Breast epithelium (tissue), 4 donors: ENCODE results near the gene LRP6. TPM values are rescaled to one million over a fixed set of nuclear protein-coding genes. Genes with fewer than 3 reads are reported as not detected.

Experiments
- DNase-seq, 2 donors: peaks; one replicate each; pipeline ENCODE4 v3.0.0-alpha.2; 2019; ENCODE audit warnings: low spot score in 2 of 2
- H3K27ac ChIP-seq, 2 donors: fragments of 200-600 bp; sonication (generic) in 1 of 2; one replicate each; pipeline ENCODE4 v1.5.1; 2016 to 2019; ENCODE audit warnings: mild to moderate bottlenecking in 1 of 2
- H3K27me3 ChIP-seq, 2 donors: fragments of 200-600 bp; sonication (generic) in 1 of 2; one replicate each; pipeline versions ENCODE4 v1.5.1 to v1.6.0; 2017 to 2019; ENCODE audit warnings: control low read depth in 1 of 2, mild to moderate bottlenecking in 1 of 2
- H3K36me3 ChIP-seq: fragments of 200-600 bp; one replicate; pipeline ENCODE4 v1.5.1; 2019
- H3K4me1 ChIP-seq, 2 donors: fragments of 200-600 bp; sonication (generic); one replicate each; pipeline ENCODE4 v1.5.1; 2016 to 2019; ENCODE audit warnings: control low read depth in 1 of 2
- H3K4me3 ChIP-seq, 3 donors: fragments of 200-600 bp; sonication (generic); 1 replicate in 2 of 3; 2 replicates in 1 of 3; pipeline ENCODE4 v1.5.1; 2016 to 2019; ENCODE audit warnings: mild to moderate bottlenecking in 3 of 3, moderate library complexity in 2 of 3
- H3K9me3 ChIP-seq, 2 donors: fragments of 200-600 bp; sonication (generic) in 1 of 2; one replicate each; pipeline ENCODE4 v1.5.1; 2016 to 2019; ENCODE audit warnings: control low read depth in 1 of 2
- CTCF ChIP-seq, 3 donors: fragments of 450-650 bp; IDR thresholded peaks; one replicate each; pipeline ENCODE4 v1.5.1; 2016 to 2017; ENCODE audit warnings: antibody characterized with exemption in 3 of 3, mild to moderate bottlenecking in 3 of 3, moderate library complexity in 3 of 3
- POLR2A ChIP-seq: fragments of 450-650 bp; IDR thresholded peaks from one replicate; pipeline ENCODE4 v1.6.1; 2016; ENCODE audit warnings: antibody characterized with exemption, mild to moderate bottlenecking, moderate library complexity
- POLR2AphosphoS5 ChIP-seq, 3 donors: sonication (generic); formaldehyde crosslinking; IDR thresholded peaks; one replicate each; pipeline ENCODE4 v1.6.1; 2017; ENCODE audit warnings: antibody characterized with exemption in 3 of 3
- intact Hi-C: fragments of 100-400 bp; cut with DNase I; formaldehyde crosslinking; loops from one replicate; pipeline ENCODE4 v1.15.1; 2023; ENCODE audit warnings: low total_unique reads
- total RNA-seq, 3 donors: library from RNA; depleted of rRNA; stranded (reverse); fragments of >200 nt; gene quantifications; one replicate each; pipeline ENCODE4 v1.1.0, GENCODE V29; 2016

LRP6 gene
- total RNA-seq, 3 donors from 2014 or later: 28.6 to 69.1 (median 52.4) TPM

- Histone ChIP-seq H3K4me1 (no peaks in the 10 kb centered on the region), H3K36me3 (no peaks in the 10 kb centered on the region), H3K27me3 (no peaks in the 10 kb centered on the region), H3K4me3 (no peak overlapping the region), H3K27ac (peak overlapping the region; percentile 16 to 68), H3K9me3 (no peaks in the 10 kb centered on the region)
- TF ChIP-seq CTCF (IDR thresholded peaks at IDR 0.05) (no peak), POLR2A (no peak), POLR2AphosphoS5 (IDR thresholded peaks at IDR 0.05) (no peak)
- intact Hi-C loops: no loop called here
- DNase-seq: no peak
These were observed 28.2 kb downstream of the LRP6 start for GRCh38 chr12:12238605-12239004.

- Histone ChIP-seq H3K27ac (no peak overlapping the region), H3K4me3 (no peak overlapping the region), H3K27me3 (no peaks in the 10 kb centered on the region), H3K36me3 (no peaks in the 10 kb centered on the region), H3K4me1 (no peaks in the 10 kb centered on the region), H3K9me3 (no peaks in the 10 kb centered on the region)
- DNase-seq: no peak
- no peak for TF ChIP-seq CTCF (IDR thresholded peaks at IDR 0.05)
- no peak for TF ChIP-seq POLR2A
- TF ChIP-seq POLR2AphosphoS5 (IDR thresholded peaks at IDR 0.05): no peak
- intact Hi-C loops: no loop called here
These were observed 29.9 kb downstream of the LRP6 start for GRCh38 chr12:12236896-12237295.

GRCh38 chr12:12230275-12230674 is 36.6 kb downstream of the LRP6 start:
- DNase-seq: no peak

GRCh38 chr12:12229556-12230092 is 37.2 kb downstream of the LRP6 start:
- Histone ChIP-seq H3K27ac (peak overlapping the region in 1 of 2 donors; percentile 8), H3K4me3 (no peak overlapping the region), H3K36me3 (no peaks in the 10 kb centered on the region), H3K9me3 (no peaks in the 10 kb centered on the region), H3K27me3 (no peaks in the 10 kb centered on the region), H3K4me1 (no peaks in the 10 kb centered on the region)
- no peak for DNase-seq
- TF ChIP-seq POLR2A (no peak), CTCF (IDR thresholded peaks at IDR 0.05) (no peak), POLR2AphosphoS5 (IDR thresholded peaks at IDR 0.05) (no peak)
- intact Hi-C loops: no loop called here

More at GRCh38 chr12:12230275-12230674, 36.6 kb downstream of the LRP6 start:
- no peaks in the 10 kb centered on the region for H3K36me3 ChIP-seq
- intact Hi-C loops: no loop called here
- no peak overlapping the region for H3K27ac ChIP-seq
- H3K9me3 ChIP-seq: no peaks in the 10 kb centered on the region
- no peak overlapping the region for H3K4me3 ChIP-seq
- no peaks in the 10 kb centered on the region for H3K27me3 ChIP-seq
- H3K4me1 ChIP-seq: no peaks in the 10 kb centered on the region
- TF ChIP-seq POLR2A: no peak
- TF ChIP-seq POLR2AphosphoS5 (IDR thresholded peaks at IDR 0.05): no peak
- no peak for TF ChIP-seq CTCF (IDR thresholded peaks at IDR 0.05)

GRCh38 chr12:12228402-12228801 is 38.4 kb downstream of the LRP6 start:
- no peaks in the 10 kb centered on the region for H3K9me3 ChIP-seq
- no peak overlapping the region for H3K27ac ChIP-seq
- no peak for DNase-seq
- no peak overlapping the region for H3K4me3 ChIP-seq
- intact Hi-C loops: no loop called here
- H3K4me1 ChIP-seq: no peaks in the 10 kb centered on the region
- no peaks in the 10 kb centered on the region for H3K36me3 ChIP-seq
- TF ChIP-seq CTCF (IDR thresholded peaks at IDR 0.05) (no peak), POLR2A (no peak), POLR2AphosphoS5 (IDR thresholded peaks at IDR 0.05) (no peak)
- no peaks in the 10 kb centered on the region for H3K27me3 ChIP-seq
